G401 (cell line): ENCODE results near the gene CMTM5. TPM values are rescaled to one million over a fixed set of nuclear protein-coding genes. Genes with fewer than 3 reads are reported as not detected.
A peak's percentile ranks its signal among the peaks of the same experiment; 100 is the strongest.
"Not testable (repeated sequence)": the region's sequence is repeated elsewhere in the genome, so short reads cannot be mapped to it uniquely, and the experiment has no call there.

Experiments
- DNase-seq: peaks from one replicate; pipeline ENCODE4 v3.0.0-alpha.2; 2015; ENCODE audit warnings: low spot score
- in situ Hi-C: cut with HindIII; loops from 2 replicates; pipeline ENCODE4 v1.10.0; 2016; ENCODE audit warnings: low sequenced_read_pairs, mixed read lengths
- total RNA-seq: library from RNA; depleted of rRNA; stranded (reverse); fragments of >200 nt; shearing (Covaris generic); gene quantifications from 2 replicates; pipeline ENCODE4 v1.2.3, GENCODE V29; 2014

The CMTM5 gene
- total RNA-seq, 1 experiment from 2014 or later = not detected

DNA sequence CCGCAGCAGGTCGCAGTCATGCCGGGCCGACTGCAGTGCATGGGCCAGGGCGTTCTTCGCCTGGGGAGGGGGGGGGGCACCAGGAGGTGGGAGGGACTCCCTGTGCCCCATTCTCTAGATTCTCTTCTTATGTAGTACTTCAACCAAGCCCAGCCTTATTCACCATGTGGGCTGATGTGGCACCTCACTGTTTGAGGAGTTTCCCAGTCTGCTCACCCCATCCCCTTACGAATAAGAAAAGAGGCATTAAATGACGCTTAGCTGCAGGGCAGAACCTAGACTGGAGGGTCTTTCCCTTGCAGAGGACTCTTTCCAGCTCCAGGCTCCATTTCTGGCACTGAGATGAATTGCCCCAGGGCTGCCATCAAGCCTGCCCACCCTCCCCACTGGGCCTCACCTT is 12.2 kb downstream of the CMTM5 start:
- in situ Hi-C loops = no loop called here

DNA sequence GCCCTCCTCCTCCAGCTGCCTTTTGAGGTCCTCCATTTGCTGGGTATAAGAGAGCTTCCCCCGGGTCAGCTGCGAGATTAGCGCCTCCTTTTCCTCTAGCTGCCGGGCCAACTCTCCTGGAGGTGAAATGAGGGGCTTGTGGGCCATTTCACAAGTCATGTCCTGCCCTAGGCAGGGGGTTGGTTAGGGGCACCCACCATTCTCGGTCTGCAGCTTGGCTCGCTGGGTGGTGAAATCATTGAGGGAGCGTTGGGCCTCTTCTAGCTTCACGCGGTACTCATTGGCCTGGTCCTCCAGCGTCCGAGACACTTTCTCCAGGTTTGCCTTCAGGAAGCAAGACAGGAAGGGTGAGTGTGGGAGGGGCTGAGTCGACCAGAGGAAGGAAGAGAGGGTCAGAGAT is 12.6 kb downstream of the CMTM5 start:
- DNase-seq = no peak
- in situ Hi-C loops = no loop called here

More for the DNA sequence above, 12.2 kb downstream of the CMTM5 start:
- no peak for DNase-seq

DNA sequence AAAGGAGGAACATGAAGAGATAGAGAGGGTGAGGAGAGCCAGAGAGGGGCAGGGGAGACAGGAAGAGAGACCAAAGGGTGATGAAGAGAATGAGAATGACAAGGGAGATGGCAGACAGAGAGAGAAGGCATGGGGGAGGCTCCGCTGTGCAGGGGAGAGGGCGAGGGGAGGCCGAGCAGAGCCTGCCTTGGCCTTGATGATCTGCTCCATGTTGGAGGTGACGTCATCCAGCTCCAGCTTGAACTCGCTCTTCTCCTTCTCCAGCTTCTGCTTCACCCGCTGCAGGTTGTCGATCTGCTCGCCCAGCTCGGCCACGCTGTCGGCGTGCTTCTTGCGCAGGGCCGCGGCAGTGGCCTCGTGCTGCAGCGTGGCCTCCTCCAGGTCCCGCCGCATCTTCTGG is 13.0 kb downstream of the CMTM5 start:
- in situ Hi-C loops, DNase-seq: not testable (repeated sequence)

DNA sequence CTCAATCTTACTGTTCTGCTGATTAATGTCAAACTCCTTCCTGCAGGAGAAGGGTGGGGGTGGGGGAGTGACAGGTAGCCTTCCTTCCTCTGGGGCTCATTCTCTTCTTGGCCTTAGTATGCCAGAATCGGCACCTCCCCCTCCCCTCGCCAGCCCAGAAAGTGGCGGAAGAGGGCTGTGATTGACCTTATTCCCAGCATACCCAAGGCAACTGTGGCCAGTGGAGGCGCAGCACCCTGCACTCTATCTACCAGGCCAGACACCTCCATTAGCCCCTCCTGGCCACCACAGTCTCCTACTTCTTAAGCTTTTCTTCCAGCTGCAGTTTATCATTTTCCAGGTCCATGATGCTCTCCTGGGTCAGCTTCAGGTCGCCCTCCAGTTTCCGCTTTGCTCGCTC is 15.8 kb downstream of the CMTM5 start:
- DNase-seq = no peak
- in situ Hi-C loops = no loop called here

DNA sequence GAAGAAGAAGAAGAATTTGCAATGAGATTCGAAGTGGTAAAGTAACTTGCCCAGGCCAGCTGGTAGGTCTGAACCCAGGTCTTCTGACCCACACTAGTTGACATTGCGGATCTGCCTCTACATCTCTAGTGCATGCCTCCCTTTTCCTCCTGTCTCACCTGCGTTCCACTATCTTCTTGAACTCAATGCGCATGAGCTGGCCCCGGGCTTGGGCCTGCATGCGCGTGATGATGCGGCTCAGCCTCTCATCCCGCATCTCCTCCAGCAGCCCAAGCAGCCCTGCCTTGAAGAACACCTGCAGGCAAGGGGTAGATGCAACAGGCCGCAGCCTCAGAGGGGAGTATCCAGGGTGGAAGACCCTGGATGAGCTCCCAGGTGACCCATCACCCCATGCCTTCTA is 19.3 kb downstream of the CMTM5 start:
- in situ Hi-C loops = no loop called here
- no peak for DNase-seq

DNA sequence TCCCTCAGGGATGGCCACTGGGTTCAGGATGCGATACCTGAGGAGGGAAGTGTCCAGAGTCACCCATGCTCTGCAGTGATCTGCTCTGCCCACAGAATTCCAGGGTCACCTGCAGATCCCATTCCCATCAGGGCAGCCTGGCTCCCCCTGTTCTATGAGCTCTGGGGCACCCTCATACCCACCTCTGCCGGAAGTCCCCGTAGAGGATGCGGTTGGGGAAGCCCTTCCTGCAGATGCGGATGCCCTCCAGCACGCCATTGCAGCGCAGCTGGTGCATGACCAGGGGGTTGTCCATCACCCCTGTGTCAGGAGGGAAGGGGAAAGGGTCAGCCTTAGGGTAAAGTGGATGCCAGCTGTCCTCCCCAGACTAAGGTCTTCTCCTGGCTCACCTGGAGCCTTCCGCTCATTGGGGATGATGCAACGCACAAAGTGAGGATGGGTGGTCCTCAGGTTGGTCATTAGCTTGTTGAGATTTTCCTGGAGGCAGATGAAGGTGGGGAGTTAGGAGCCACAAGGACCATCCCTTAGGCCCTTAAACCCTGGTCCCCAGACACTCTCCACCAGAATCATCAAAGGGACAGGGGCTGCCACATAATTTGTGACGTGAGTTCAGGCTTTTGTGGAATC is 20.0 kb downstream of the CMTM5 start:
- in situ Hi-C loops = no loop called here
- DNase-seq = no peak

DNA sequence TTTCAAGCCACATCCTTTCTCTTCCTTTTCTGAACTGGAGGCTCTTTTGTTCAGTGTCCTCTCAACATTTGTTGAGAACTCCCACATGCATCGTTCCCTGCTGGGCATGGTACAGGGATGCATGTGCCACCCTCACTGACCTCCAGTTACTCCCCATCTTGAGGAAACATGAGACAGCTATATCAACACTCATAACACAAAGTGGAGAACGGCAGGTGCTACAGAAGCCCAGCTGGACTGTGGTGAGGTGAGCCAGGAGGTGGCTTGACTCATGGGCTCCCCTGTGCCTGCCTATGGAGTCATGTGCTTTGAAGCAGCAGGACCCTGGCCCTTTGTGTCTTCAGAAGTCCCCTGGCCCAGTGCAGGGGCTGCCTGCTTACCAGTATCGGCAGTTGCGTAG is 21.5 kb downstream of the CMTM5 start:
- in situ Hi-C loops = no loop called here

DNA sequence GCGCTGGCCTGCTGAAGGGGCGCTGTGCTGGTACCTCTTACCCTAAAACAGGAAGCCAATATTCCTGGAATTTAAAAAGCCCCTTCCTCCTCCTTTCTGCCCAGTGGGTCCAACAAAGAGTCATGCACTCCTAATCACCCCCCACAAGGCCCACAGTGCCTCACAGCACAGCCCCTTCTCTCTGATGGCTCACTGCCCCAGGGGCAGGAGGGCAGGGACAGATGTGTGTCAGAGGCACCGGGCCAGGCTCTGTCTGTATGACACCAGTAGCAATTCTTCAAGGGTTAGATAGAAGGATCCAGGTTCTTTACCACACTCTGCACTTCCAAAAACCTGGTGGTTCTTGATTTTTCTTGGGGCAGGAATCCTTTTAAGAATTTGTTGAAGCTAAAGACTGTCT is 22.3 kb downstream of the CMTM5 start:
- in situ Hi-C loops = no loop called here

More for the DNA sequence above, 21.5 kb downstream of the CMTM5 start:
- DNase-seq = no peak

DNA sequence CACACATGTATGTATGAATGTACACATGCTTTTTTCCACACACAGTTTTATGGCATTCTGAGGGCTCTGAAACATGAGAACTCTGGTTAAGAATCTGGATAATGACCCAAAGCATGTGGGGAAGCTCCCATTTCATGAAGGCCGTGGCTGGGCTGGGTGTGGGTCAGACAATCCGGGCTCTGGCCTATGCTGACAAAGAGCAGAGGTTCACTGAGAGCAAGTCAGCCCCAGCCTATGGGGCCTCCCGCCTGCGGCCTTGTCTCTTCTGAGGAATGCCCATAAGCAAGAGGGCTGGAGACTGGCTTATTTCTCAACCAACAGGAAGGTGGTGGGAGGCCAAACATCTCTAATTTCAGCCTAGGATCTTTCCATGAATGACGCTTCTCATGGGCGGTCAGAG is 22.7 kb downstream of the CMTM5 start:
- DNase-seq = no peak
- in situ Hi-C loops = no loop called here

More for the DNA sequence above, 22.3 kb downstream of the CMTM5 start:
- DNase-seq = no peak

DNA sequence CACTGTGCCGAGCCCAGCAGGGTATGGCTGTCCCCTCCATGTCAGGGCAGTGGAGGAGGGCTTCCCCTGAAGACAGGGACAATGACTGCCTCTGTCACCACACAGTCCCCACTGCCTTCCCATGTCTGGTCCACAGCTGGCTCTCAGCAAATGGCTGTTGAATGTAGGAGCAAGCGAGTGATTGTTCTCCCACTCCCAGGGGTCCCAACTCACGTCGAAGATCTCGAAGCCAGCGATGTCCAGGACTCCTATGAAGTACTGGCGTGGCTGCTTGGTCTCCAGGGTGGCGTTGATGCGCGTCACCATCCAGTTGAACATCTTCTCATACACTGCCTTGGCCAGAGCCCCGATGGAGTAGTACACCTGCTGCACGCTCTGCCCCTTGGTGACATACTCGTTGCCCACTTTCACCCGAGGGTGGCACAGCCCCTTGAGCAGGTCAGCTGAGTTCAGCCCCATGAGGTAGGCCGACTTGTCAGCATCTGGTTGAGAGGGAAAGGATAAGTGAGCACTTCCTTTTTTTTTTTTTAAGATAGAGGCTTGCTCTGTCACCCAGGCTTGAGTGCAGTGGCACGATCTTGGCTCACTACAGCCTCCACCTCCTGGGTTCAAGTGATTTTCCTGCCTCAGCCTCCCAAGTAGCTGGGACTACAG is 23.8 kb downstream of the CMTM5 start:
- in situ Hi-C loops, DNase-seq: not testable (repeated sequence)

DNA sequence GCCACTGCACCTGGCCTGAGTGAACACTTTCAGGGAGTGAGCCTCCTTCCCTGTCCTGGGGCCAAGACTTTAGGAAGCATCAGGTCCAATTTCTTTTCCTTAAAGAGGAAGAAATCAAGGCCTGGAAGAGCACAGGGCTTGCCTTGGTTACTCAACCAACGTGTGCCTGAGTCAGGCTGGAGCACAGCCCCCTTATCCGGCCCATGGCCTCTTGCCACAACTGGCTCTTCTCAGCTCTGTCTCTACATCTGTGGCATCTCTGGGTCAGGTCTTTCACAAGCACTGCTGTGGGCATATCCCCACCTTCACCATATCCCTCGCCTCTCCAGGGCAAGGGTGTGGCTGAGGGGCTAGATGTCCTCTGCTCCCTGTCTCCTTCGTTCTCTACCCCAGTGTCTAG is 24.4 kb downstream of the CMTM5 start:
- in situ Hi-C loops = no loop called here
- DNase-seq = no peak

DNA sequence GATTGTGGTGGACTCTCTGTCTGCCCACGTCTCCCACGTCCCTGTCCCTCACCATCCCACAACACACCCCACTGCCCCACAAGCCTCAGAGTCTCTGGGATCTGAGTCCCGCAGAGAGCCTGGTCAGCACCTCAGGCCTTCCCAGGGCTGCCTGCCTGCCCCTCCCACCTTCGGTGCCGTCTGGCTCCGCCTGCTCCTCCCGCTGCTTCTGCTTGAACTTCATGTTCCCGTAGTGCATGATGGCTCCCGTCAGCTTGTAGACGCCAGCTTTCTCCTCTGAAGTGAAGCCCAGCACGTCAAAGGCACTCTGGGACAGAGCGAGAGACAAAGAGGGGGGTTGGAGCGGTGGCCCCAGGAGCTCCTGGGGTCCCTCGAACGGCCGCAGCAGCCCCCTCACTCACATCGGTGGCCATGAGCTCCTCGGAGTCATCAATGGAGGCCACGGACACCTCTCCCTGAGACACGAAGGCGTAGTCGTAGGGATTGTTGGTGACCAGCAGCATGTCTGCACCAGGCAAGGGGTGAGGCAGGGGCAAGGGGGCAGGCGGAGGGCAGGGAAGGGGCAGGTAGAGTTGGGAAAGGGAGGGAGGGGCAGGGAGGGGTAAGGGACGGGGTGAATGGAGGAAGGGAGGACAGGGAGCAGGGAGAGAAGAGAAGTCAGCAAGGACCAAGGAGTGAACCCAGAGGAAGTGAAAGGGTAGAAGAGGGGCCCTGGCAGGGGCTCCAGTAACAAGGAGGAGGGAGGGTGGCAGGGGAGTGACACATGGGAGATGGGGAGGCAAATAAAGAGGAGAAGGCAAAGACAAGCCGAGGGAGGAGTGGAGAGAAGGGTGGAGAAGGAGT is 25.7 kb downstream of the CMTM5 start:
- in situ Hi-C loops = no loop called here
- DNase-seq = no peak

DNA sequence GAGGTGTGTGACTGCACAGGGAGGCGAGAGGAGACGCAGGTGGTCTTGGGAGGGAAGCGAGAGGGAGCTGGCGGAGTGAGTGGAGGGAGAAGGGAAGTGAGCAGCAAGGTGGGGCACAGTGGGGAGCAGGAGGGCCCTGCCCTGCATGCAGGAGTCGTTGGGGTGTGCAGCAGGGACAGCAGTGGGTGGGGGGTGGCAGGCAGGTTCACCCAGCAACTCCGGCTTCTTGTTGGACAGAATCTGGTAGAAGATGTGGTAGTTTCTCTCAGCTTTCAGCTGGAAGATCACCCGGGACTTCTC is 26.2 kb downstream of the CMTM5 start:
- in situ Hi-C loops = no loop called here
- no peak for DNase-seq

DNA sequence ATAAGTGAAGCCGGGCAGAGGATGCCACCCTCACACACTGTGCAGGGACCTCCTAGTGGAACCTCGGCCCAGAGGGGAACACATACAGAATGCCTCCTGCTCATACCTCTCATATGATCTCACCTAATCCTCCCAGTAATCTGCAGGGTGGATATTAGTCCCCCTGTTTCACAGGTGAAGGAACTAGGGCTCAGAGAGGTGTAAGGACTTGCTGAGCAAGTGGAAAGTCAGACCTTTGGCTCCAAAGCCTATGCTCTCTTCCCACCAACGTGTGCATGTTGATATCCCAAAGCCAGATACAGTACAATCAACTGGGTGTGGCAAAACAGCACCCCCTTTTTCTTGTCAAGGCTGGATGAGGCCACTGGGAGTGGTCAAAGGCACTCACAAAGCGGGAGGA is 27.1 kb downstream of the CMTM5 start:
- in situ Hi-C loops = no loop called here
- no peak for DNase-seq

DNA sequence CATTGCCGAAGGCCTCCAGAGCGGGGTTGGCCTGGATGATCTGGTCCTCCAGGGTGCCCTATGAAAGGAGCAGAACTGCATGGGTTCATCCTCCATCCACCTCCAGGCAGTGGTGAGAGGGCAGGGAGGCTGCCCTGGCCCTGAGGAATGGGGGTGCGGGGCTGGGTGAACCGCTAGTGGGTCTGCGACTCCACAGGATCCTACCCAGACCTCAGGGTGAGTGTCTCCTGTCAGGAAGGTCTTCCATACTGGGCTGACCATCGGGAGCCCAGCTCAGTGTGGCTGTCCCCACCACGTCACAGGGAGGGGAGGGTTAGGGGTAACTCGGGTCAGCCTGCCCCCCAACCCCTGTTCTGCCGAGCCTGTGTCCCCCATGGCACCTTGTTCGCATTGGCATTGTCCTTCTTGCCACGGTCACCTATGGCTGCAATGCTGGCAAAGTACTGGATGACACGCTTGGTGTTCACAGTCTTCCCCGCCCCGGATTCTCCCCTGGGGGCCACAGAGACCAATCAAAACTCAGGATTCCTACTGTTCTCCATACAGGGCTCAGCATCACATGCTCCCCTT is 27.6 kb downstream of the CMTM5 start:
- DNase-seq = no peak
- in situ Hi-C loops = no loop called here

DNA sequence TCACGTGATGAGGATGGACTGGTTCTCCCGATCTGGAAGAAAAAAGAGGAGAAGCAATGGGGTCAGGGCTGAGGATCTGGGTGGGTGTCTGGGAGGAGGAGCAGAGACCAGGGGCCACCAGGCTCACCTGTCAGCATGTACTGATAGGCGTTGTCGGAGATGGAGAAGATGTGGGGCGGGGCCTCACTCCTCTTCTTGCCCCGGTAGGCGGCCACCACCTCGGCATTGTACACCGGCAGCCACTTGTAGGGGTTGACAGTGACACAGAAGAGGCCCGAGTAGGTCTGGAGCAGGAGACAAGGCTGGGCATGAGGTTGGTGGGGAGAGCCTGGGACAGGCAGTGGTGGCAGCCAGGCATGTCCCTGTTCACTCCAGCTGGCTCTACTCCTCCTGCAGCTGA is 28.2 kb downstream of the CMTM5 start:
- in situ Hi-C loops = no loop called here

DNA sequence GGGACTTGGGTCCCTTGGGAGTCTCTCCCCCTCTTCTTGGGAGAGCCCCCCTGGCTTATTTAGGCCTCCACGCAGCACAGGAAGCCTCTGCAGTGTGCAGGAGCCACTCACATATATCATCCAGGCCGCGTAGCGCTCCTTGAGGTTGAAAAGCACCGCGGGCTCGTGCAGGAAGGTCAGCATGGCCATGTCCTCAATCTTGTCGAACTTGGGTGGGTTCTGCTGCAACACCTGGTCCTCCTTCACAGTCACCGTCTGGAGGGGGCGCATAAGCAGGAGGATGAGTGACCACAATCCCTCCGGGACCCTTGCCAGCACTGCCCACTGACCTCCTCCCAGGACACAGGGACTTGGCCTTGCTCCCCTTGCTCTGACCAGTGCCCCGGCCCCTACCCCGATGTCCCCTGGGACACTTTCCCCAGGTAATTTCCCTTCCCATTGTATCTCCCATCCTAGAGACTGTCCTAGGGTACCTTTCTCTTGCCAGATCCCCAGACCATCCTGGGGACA is 28.7 kb downstream of the CMTM5 start:
- DNase-seq = no peak
- in situ Hi-C loops = no loop called here

More for the DNA sequence above, 28.2 kb downstream of the CMTM5 start:
- DNase-seq = no peak

DNA sequence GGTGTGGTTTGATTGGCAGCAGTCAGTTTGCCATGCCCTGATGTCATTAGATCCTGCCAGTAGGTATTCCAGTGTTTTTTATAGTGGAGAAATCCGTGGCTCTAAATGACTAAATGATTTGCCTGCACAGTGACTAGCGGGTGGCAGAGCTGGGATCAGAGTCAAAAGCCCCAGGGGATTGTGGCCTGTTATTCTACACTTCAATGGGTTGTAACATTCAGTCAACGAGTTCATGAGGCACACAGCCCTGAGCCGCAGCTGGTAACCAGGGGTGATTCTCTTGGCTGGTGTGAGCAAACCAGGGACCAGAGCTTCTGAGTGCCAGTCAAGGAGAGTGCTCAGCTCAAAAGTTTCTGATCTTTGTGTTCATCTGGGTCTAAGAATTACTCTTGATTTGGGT is 29.4 kb downstream of the CMTM5 start:
- in situ Hi-C loops = no loop called here
- peak; percentile 11 for DNase-seq

DNA sequence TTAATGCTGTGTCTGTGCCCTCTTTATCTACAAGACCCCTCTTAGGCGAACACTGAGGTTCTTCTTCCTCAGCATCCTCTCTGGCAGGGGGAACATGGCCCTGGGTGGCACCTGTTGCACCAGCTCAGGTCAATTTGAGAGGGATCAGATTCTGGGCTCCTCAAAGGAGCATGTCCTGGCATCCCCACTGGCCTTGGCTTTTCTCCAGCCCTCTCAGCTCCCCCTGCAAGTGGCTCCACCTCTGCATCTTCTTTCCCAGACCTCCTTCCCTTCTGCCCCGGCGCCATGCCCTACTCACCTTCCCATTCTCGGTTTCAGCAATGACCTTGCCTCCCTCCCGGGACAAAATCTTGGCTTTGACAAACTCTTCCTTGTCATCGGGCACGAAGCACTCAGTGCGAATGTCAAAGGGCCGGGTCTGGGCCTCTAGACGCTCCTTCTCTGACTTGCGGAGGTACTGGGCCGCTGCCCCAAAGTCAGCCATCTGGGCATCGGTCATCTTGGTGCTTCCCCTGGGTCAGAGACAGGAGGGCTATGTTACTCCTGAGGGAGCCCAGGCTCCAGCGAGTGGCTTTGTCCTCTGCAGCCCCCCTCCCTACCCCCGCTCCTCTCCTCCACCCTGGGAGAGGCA is 30.0 kb downstream of the CMTM5 start:
- no peak for DNase-seq
- in situ Hi-C loops = no loop called here
